ENCODE results near the gene EDIL3.
"Not testable (repeated sequence)": the region's sequence is repeated elsewhere in the genome, so short reads cannot be mapped to it uniquely, and the experiment has no call there.

The EDIL3 gene

GRCh38 chr5:84376346-84376745 lies 8.3 kb downstream of the EDIL3 start:
- no peak for DNase-seq

- no peak for DNase-seq
Measured at GRCh38 chr5:84374568-84374967, 10.1 kb downstream of the EDIL3 start.

GRCh38 chr5:84373506-84373905 lies 11.2 kb downstream of the EDIL3 start:
- DNase-seq, result no peak

- no peak for DNase-seq
Measured at GRCh38 chr5:84372066-84372695, 12.5 kb downstream of the EDIL3 start.

GRCh38 chr5:84370176-84370575 lies 14.5 kb downstream of the EDIL3 start:
- DNase-seq, result no peak

- DNase-seq, result no peak
Measured at GRCh38 chr5:84364043-84364442, 20.6 kb downstream of the EDIL3 start.

GRCh38 chr5:84362061-84362720 lies 22.5 kb downstream of the EDIL3 start:
- DNase-seq, result no peak

- no peak for DNase-seq
Measured at GRCh38 chr5:84361572-84361971, 23.1 kb downstream of the EDIL3 start.

GRCh38 chr5:84360056-84360455 lies 24.6 kb downstream of the EDIL3 start:
- DNase-seq, result no peak

GRCh38 chr5:84354101-84354500 lies 30.6 kb downstream of the EDIL3 start:
- DNase-seq, result no peak

- DNase-seq, result no peak
Measured at GRCh38 chr5:84344788-84345187, 39.9 kb downstream of the EDIL3 start.

- no peak for DNase-seq
Measured at GRCh38 chr5:84343171-84343570, 41.5 kb downstream of the EDIL3 start.

- DNase-seq, result no peak
Measured at GRCh38 chr5:84332106-84332505, 52.6 kb downstream of the EDIL3 start.

GRCh38 chr5:84327591-84327990 lies 57.1 kb downstream of the EDIL3 start:
- no peak for DNase-seq

GRCh38 chr5:84322646-84323045 lies 62.0 kb downstream of the EDIL3 start:
- DNase-seq, result no peak

GRCh38 chr5:84317826-84318225 lies 66.9 kb downstream of the EDIL3 start:
- not testable (repeated sequence) for DNase-seq

GRCh38 chr5:84312280-84312679 lies 72.4 kb downstream of the EDIL3 start:
- DNase-seq, result not testable (repeated sequence)

- not testable (repeated sequence) for DNase-seq
Measured at GRCh38 chr5:84309850-84310249, 74.8 kb downstream of the EDIL3 start.

GRCh38 chr5:84306601-84307000 lies 78.1 kb downstream of the EDIL3 start:
- no peak for DNase-seq

GRCh38 chr5:84304599-84304998 lies 80.1 kb downstream of the EDIL3 start:
- no peak for DNase-seq

GRCh38 chr5:84303315-84303714 lies 81.4 kb downstream of the EDIL3 start:
- no peak for DNase-seq

- DNase-seq, result no peak
Measured at GRCh38 chr5:84301535-84301934, 83.1 kb downstream of the EDIL3 start.

GRCh38 chr5:84299959-84300358 lies 84.7 kb downstream of the EDIL3 start:
- no peak for DNase-seq

- no peak for DNase-seq
Measured at GRCh38 chr5:84298628-84299027, 86.1 kb downstream of the EDIL3 start.

GRCh38 chr5:84297641-84298040 lies 87.0 kb downstream of the EDIL3 start:
- DNase-seq, result not testable (repeated sequence)

Measured in NCI-H526 treated with DMSO at 0.1 percent for 48 hours (cell line).